ENCODE measurements around the gene NEK7.

Gene NEK7

GRCh38 chr1:198361237-198361767, 204.5 kb downstream of the NEK7 start:
- H3K9me3 ChIP-seq (ENCODE audit: insufficient read depth, low read length) = no peaks in the 10 kb centered on the region
- H3K4me1 ChIP-seq (ENCODE audit: low read length) = peaks cover 13% of the 10 kb centered on the region
- TF ChIP-seq EZH2phosphoT487 (IDR thresholded peaks at IDR 0.05; ENCODE audit: low read depth) = no peak
- TF ChIP-seq CTCF (IDR thresholded peaks at IDR 0.05; ENCODE audit: low read depth, low read length) = no peak
- H3K4me3 ChIP-seq (ENCODE audit: low read length) = no peak overlapping the region
- H2AFZ ChIP-seq (ENCODE audit: low read depth, low read length) = no peak overlapping the region
- no peak overlapping the region for H3K4me2 ChIP-seq (ENCODE audit: low read length)
- H3K27ac ChIP-seq (ENCODE audit: low read length) = no peak overlapping the region
- H4K20me1 ChIP-seq (ENCODE audit: insufficient read depth, low read length) = no peaks in the 10 kb centered on the region
- peaks cover 80% of the 10 kb centered on the region for H3K27me3 ChIP-seq (ENCODE audit: low read depth, low read length)
- H3K36me3 ChIP-seq (replicated peaks; ENCODE audit: low read depth, low read length) = no peaks in the 10 kb centered on the region
- H3K9ac ChIP-seq (ENCODE audit: low read length) = no peak overlapping the region
- no peaks in the 10 kb centered on the region for H3K79me2 ChIP-seq (ENCODE audit: low read length)

- H3K27ac ChIP-seq (ENCODE audit: low read length) = no peak overlapping the region
- no peaks in the 10 kb centered on the region for H3K79me2 ChIP-seq (ENCODE audit: low read length)
- H4K20me1 ChIP-seq (ENCODE audit: insufficient read depth, low read length) = no peaks in the 10 kb centered on the region
- peaks cover 68% of the 10 kb centered on the region for H3K27me3 ChIP-seq (ENCODE audit: low read depth, low read length)
- H3K9me3 ChIP-seq (ENCODE audit: insufficient read depth, low read length) = no peaks in the 10 kb centered on the region
- TF ChIP-seq EZH2phosphoT487 (IDR thresholded peaks at IDR 0.05; ENCODE audit: low read depth) = no peak
- no peak for TF ChIP-seq CTCF (IDR thresholded peaks at IDR 0.05; ENCODE audit: low read depth, low read length)
- peak overlapping the region; percentile 37 for H3K4me2 ChIP-seq (ENCODE audit: low read length)
- H3K9ac ChIP-seq (ENCODE audit: low read length) = no peak overlapping the region
- peaks cover 10% of the 10 kb centered on the region for H3K4me1 ChIP-seq (ENCODE audit: low read length)
- H3K4me3 ChIP-seq (ENCODE audit: low read length) = no peak overlapping the region
- no peak overlapping the region for H2AFZ ChIP-seq (ENCODE audit: low read depth, low read length)
- H3K36me3 ChIP-seq (replicated peaks; ENCODE audit: low read depth, low read length) = no peaks in the 10 kb centered on the region
Measured at GRCh38 chr1:198363625-198364151, 206.9 kb downstream of the NEK7 start.

- Histone ChIP-seq H3K27ac (ENCODE audit: low read length) (no peak overlapping the region), H3K27me3 (ENCODE audit: low read depth, low read length) (peaks cover 62% of the 10 kb centered on the region), H3K9ac (ENCODE audit: low read length) (no peak overlapping the region), H4K20me1 (ENCODE audit: insufficient read depth, low read length) (no peaks in the 10 kb centered on the region), H3K4me2 (ENCODE audit: low read length) (no peak overlapping the region), H2AFZ (ENCODE audit: low read depth, low read length) (no peak overlapping the region), H3K4me3 (ENCODE audit: low read length) (no peak overlapping the region), H3K79me2 (ENCODE audit: low read length) (no peaks in the 10 kb centered on the region), H3K36me3 (replicated peaks; ENCODE audit: low read depth, low read length) (no peaks in the 10 kb centered on the region), H3K9me3 (ENCODE audit: insufficient read depth, low read length) (no peaks in the 10 kb centered on the region), H3K4me1 (ENCODE audit: low read length) (peaks cover 10% of the 10 kb centered on the region)
- TF ChIP-seq CTCF (IDR thresholded peaks at IDR 0.05; ENCODE audit: low read depth, low read length) = no peak
- TF ChIP-seq EZH2phosphoT487 (IDR thresholded peaks at IDR 0.05; ENCODE audit: low read depth) = no peak
Measured at GRCh38 chr1:198364471-198364870, 207.7 kb downstream of the NEK7 start.

- peaks cover 10% of the 10 kb centered on the region for H3K4me1 ChIP-seq (ENCODE audit: low read length)
- no peak overlapping the region for H2AFZ ChIP-seq (ENCODE audit: low read depth, low read length)
- TF ChIP-seq EZH2phosphoT487 (IDR thresholded peaks at IDR 0.05; ENCODE audit: low read depth) = no peak
- no peak for TF ChIP-seq CTCF (IDR thresholded peaks at IDR 0.05; ENCODE audit: low read depth, low read length)
- H3K36me3 ChIP-seq (replicated peaks; ENCODE audit: low read depth, low read length) = no peaks in the 10 kb centered on the region
- H3K27ac ChIP-seq (ENCODE audit: low read length) = no peak overlapping the region
- no peaks in the 10 kb centered on the region for H3K9me3 ChIP-seq (ENCODE audit: insufficient read depth, low read length)
- H3K79me2 ChIP-seq (ENCODE audit: low read length) = no peaks in the 10 kb centered on the region
- no peak overlapping the region for H3K9ac ChIP-seq (ENCODE audit: low read length)
- no peak overlapping the region for H3K4me3 ChIP-seq (ENCODE audit: low read length)
- no peaks in the 10 kb centered on the region for H4K20me1 ChIP-seq (ENCODE audit: insufficient read depth, low read length)
- peaks cover 35% of the 10 kb centered on the region for H3K27me3 ChIP-seq (ENCODE audit: low read depth, low read length)
- H3K4me2 ChIP-seq (ENCODE audit: low read length) = no peak overlapping the region
Measured at GRCh38 chr1:198367296-198367695, 210.5 kb downstream of the NEK7 start.

All from OCI-LY3 (cell line).